Measurements from ENCODE around the gene ARL8A. TPM values are rescaled to one million over a fixed set of nuclear protein-coding genes. Genes with fewer than 3 reads are reported as not detected.
"Not testable (repeated sequence)": the region's sequence is repeated elsewhere in the genome, so short reads cannot be mapped to it uniquely, and the experiment has no call there.

ARL8A gene
- total RNA-seq, 1 experiment from 2014 or later, result 33.2 TPM

GRCh38 chr1:202149566-202149965, 5.0 kb upstream of the ARL8A start:
- no peak for DNase-seq (ENCODE audit: low read depth, low spot score)
- in situ Hi-C loops (cut with HindIII; ENCODE audit: low pct_unique_long_range_greater_than_20kb, low sequenced_read_pairs), result no loop called here

GRCh38 chr1:202148391-202148790, 3.9 kb upstream of the ARL8A start:
- DNase-seq (ENCODE audit: low read depth, low spot score), result no peak
- in situ Hi-C loops (cut with HindIII; ENCODE audit: low pct_unique_long_range_greater_than_20kb, low sequenced_read_pairs), result no loop called here

GRCh38 chr1:202146993-202147392, 2.5 kb upstream of the ARL8A start:
- no peak for DNase-seq (ENCODE audit: low read depth, low spot score)
- in situ Hi-C loops (cut with HindIII; ENCODE audit: low pct_unique_long_range_greater_than_20kb, low sequenced_read_pairs), result no loop called here

- in situ Hi-C loops (cut with HindIII; ENCODE audit: low pct_unique_long_range_greater_than_20kb, low sequenced_read_pairs), result no loop called here
- no peak for DNase-seq (ENCODE audit: low read depth, low spot score)
These were observed 1.7 kb upstream of the ARL8A start for GRCh38 chr1:202146279-202146678.

GRCh38 chr1:202145744-202146140, 1.2 kb upstream of the ARL8A start:
- DNase-seq (ENCODE audit: low read depth, low spot score); in situ Hi-C loops (cut with HindIII; ENCODE audit: low pct_unique_long_range_greater_than_20kb, low sequenced_read_pairs): not testable (repeated sequence)

- in situ Hi-C loops (cut with HindIII; ENCODE audit: low pct_unique_long_range_greater_than_20kb, low sequenced_read_pairs), result no loop called here
- no peak for DNase-seq (ENCODE audit: low read depth, low spot score)
These were observed 669 bp upstream of the ARL8A start for GRCh38 chr1:202145068-202145743.

- DNase-seq (ENCODE audit: low read depth, low spot score), result no peak
- in situ Hi-C loops (cut with HindIII; ENCODE audit: low pct_unique_long_range_greater_than_20kb, low sequenced_read_pairs), result no loop called here
These were observed 652 bp downstream of the ARL8A start for GRCh38 chr1:202143768-202144401.

- in situ Hi-C loops (cut with HindIII; ENCODE audit: low pct_unique_long_range_greater_than_20kb, low sequenced_read_pairs), result no loop called here
- DNase-seq (ENCODE audit: low read depth, low spot score), result no peak
These were observed 1.3 kb downstream of the ARL8A start for GRCh38 chr1:202143011-202143767.

- in situ Hi-C loops (cut with HindIII; ENCODE audit: low pct_unique_long_range_greater_than_20kb, low sequenced_read_pairs); DNase-seq (ENCODE audit: low read depth, low spot score): not testable (repeated sequence)
These were observed 3.1 kb downstream of the ARL8A start for GRCh38 chr1:202141468-202141867.

- no peak for DNase-seq (ENCODE audit: low read depth, low spot score)
These were observed 3.7 kb downstream of the ARL8A start for GRCh38 chr1:202140833-202141232.

GRCh38 chr1:202135221-202135721, 9.3 kb downstream of the ARL8A start:
- peak; percentile 75 for DNase-seq (ENCODE audit: low read depth, low spot score)
- in situ Hi-C loops (cut with HindIII; ENCODE audit: low pct_unique_long_range_greater_than_20kb, low sequenced_read_pairs), result no loop called here

More at GRCh38 chr1:202140833-202141232, 3.7 kb downstream of the ARL8A start:
- in situ Hi-C loops (cut with HindIII; ENCODE audit: low pct_unique_long_range_greater_than_20kb, low sequenced_read_pairs), result no loop called here

GRCh38 chr1:202134645-202135172, 9.8 kb downstream of the ARL8A start:
- in situ Hi-C loops (cut with HindIII; ENCODE audit: low pct_unique_long_range_greater_than_20kb, low sequenced_read_pairs), result no loop called here
- DNase-seq (ENCODE audit: low read depth, low spot score), result no peak

GRCh38 chr1:202133989-202134388, 10.5 kb downstream of the ARL8A start:
- in situ Hi-C loops (cut with HindIII; ENCODE audit: low pct_unique_long_range_greater_than_20kb, low sequenced_read_pairs), result no loop called here
- no peak for DNase-seq (ENCODE audit: low read depth, low spot score)

- in situ Hi-C loops (cut with HindIII; ENCODE audit: low pct_unique_long_range_greater_than_20kb, low sequenced_read_pairs), result no loop called here
- no peak for DNase-seq (ENCODE audit: low read depth, low spot score)
These were observed 11.0 kb downstream of the ARL8A start for GRCh38 chr1:202133496-202133895.

- DNase-seq (ENCODE audit: low read depth, low spot score), result no peak
- in situ Hi-C loops (cut with HindIII; ENCODE audit: low pct_unique_long_range_greater_than_20kb, low sequenced_read_pairs), result no loop called here
These were observed 11.5 kb downstream of the ARL8A start for GRCh38 chr1:202133001-202133400.

GRCh38 chr1:202131956-202132821, 12.3 kb downstream of the ARL8A start:
- DNase-seq (ENCODE audit: low read depth, low spot score), result no peak
- in situ Hi-C loops (cut with HindIII; ENCODE audit: low pct_unique_long_range_greater_than_20kb, low sequenced_read_pairs), result no loop called here

- in situ Hi-C loops (cut with HindIII; ENCODE audit: low pct_unique_long_range_greater_than_20kb, low sequenced_read_pairs), result no loop called here
- DNase-seq (ENCODE audit: low read depth, low spot score), result no peak
These were observed 13.6 kb downstream of the ARL8A start for GRCh38 chr1:202130816-202131522.

All from SK-MEL-5 (cell line).